Astrocyte (in vitro differentiated cells and primary cell): Measurements from ENCODE around the gene HSPBP1.

ENCODE experiments used
- EZH2 ChIP-seq: IDR thresholded peaks from 2 replicates; pipeline ENCODE4 v1.6.1; 2012; ENCODE audit warnings: mild to moderate bottlenecking, low read length, inconsistent platforms; ENCODE audit not compliant: insufficient read depth
- TF ChIP-seq, protein P1 (sequence below): IDR thresholded peaks from 2 replicates; pipeline ENCODE4 v1.5.1; 2011; ENCODE audit warnings: low read depth, mild to moderate bottlenecking, inconsistent platforms, low read length, moderate library complexity; ENCODE audit not compliant: insufficient read depth

- TF ChIP-seq, protein P1, sequence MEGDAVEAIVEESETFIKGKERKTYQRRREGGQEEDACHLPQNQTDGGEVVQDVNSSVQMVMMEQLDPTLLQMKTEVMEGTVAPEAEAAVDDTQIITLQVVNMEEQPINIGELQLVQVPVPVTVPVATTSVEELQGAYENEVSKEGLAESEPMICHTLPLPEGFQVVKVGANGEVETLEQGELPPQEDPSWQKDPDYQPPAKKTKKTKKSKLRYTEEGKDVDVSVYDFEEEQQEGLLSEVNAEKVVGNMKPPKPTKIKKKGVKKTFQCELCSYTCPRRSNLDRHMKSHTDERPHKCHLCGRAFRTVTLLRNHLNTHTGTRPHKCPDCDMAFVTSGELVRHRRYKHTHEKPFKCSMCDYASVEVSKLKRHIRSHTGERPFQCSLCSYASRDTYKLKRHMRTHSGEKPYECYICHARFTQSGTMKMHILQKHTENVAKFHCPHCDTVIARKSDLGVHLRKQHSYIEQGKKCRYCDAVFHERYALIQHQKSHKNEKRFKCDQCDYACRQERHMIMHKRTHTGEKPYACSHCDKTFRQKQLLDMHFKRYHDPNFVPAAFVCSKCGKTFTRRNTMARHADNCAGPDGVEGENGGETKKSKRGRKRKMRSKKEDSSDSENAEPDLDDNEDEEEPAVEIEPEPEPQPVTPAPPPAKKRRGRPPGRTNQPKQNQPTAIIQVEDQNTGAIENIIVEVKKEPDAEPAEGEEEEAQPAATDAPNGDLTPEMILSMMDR = no peak
- no peak for TF ChIP-seq EZH2
These were observed 55.8 kb downstream of the HSPBP1 start for GRCh38 chr19:55224038-55224665.
